NCI-H2171 (cell line): ENCODE data around the gene DEXI.

Experiments
- DNase-seq: peaks from one replicate; lab custom pipeline; 2025; lab: John Stamatoyannopoulos, UW

The DEXI gene

GRCh38 chr16:10942352-10943063 is at the start of gene DEXI:
DEXI (minus strand) TSS chr16:10942468; CDS start chr16:10942005, 463 bp downstream.
- peak; percentile 93 for DNase-seq

- no peak for DNase-seq
These were observed 48.1 kb upstream of the DEXI start for GRCh38 chr16:10990378-10990777.

GRCh38 chr16:10989559-10989958 is 47.3 kb upstream of the DEXI start:
- no peak for DNase-seq

GRCh38 chr16:10988879-10989278 is 46.6 kb upstream of the DEXI start:
- no peak for DNase-seq

GRCh38 chr16:10988164-10988803 is 46.0 kb upstream of the DEXI start:
- no peak for DNase-seq

- DNase-seq, result no peak
These were observed 45.3 kb upstream of the DEXI start for GRCh38 chr16:10987361-10988163.

- DNase-seq, result no peak
These were observed 42.2 kb upstream of the DEXI start for GRCh38 chr16:10984509-10984908.

GRCh38 chr16:10983159-10983558 is 40.9 kb upstream of the DEXI start:
- DNase-seq, result no peak

- DNase-seq, result no peak
These were observed 40.3 kb upstream of the DEXI start for GRCh38 chr16:10982465-10983150.

GRCh38 chr16:10981697-10982216 is 39.5 kb upstream of the DEXI start:
- peak; percentile 89 for DNase-seq

- DNase-seq, result no peak
These were observed 38.5 kb upstream of the DEXI start for GRCh38 chr16:10980813-10981212.

- no peak for DNase-seq
These were observed 37.7 kb upstream of the DEXI start for GRCh38 chr16:10979717-10980601.

GRCh38 chr16:10978871-10979446 is 36.7 kb upstream of the DEXI start:
- DNase-seq, result no peak

GRCh38 chr16:10978124-10978523 is 35.9 kb upstream of the DEXI start:
- no peak for DNase-seq

- no peak for DNase-seq
These were observed 34.4 kb upstream of the DEXI start for GRCh38 chr16:10976634-10977033.

- DNase-seq, result no peak
These were observed 30.7 kb upstream of the DEXI start for GRCh38 chr16:10972819-10973464.

- no peak for DNase-seq
These were observed 30.0 kb upstream of the DEXI start for GRCh38 chr16:10972108-10972818.

- DNase-seq, result peak; percentile 69
These were observed 29.3 kb upstream of the DEXI start for GRCh38 chr16:10971560-10971961.

GRCh38 chr16:10970065-10970464 is 27.8 kb upstream of the DEXI start:
- DNase-seq, result no peak
